Measurements from ENCODE around the gene SDK1.

Gene SDK1

DNA sequence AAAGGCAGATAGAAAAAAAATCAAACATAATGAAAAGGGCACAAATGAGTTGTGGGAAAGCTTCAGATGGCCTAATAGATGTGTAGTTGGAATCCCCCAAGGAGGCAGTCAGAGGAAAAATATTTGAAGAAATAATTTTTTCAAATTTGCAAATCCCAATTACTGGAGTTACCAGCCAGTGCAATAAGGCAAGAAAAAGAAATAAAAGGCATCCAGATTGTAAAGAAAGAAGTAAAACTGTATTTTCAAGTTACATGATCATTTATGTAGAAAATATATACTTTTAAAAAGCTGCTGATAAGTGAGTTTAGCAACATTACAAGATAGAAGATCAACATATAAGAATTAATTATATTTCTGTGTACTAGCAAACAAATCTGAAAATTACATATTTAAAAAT lies 329.0 kb downstream of the SDK1 start:
- Histone ChIP-seq H3K4me3 (ENCODE audit: low read depth, low read length) (no peak overlapping the region), H3K9me3 (no peaks in the 10 kb centered on the region), H3K36me3 (no peaks in the 10 kb centered on the region), H3K27me3 (no peaks in the 10 kb centered on the region), H3K4me1 (no peaks in the 10 kb centered on the region)
- DNase-seq: no peak
- TF ChIP-seq, protein P1, sequence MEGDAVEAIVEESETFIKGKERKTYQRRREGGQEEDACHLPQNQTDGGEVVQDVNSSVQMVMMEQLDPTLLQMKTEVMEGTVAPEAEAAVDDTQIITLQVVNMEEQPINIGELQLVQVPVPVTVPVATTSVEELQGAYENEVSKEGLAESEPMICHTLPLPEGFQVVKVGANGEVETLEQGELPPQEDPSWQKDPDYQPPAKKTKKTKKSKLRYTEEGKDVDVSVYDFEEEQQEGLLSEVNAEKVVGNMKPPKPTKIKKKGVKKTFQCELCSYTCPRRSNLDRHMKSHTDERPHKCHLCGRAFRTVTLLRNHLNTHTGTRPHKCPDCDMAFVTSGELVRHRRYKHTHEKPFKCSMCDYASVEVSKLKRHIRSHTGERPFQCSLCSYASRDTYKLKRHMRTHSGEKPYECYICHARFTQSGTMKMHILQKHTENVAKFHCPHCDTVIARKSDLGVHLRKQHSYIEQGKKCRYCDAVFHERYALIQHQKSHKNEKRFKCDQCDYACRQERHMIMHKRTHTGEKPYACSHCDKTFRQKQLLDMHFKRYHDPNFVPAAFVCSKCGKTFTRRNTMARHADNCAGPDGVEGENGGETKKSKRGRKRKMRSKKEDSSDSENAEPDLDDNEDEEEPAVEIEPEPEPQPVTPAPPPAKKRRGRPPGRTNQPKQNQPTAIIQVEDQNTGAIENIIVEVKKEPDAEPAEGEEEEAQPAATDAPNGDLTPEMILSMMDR (IDR thresholded peaks at IDR 0.05; ENCODE audit: low read depth, low read length): no peak

DNA sequence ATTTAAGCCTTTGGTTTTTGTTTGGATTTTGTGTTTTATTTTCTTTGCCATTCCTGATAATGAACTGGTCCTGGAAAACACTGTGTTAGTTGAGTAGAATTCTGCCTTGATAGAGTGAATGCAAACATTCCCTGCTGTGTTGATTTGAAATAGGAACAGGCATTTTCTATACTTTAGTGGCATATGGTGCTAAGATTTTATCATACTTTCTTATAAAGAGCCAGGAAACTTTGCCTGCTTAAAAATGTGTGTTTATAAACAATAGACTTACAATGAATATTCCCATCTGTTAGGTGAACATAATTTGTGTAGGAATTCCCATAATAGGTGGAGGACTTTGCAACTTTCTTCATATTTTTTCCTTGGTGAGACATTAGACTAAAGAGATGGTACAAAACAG lies 333.3 kb downstream of the SDK1 start:
- TF ChIP-seq, protein P1 (IDR thresholded peaks at IDR 0.05; ENCODE audit: low read depth, low read length): no peak
- Histone ChIP-seq H3K27me3 (no peaks in the 10 kb centered on the region), H3K4me3 (ENCODE audit: low read depth, low read length) (no peak overlapping the region), H3K4me1 (no peaks in the 10 kb centered on the region), H3K36me3 (no peaks in the 10 kb centered on the region), H3K9me3 (no peaks in the 10 kb centered on the region)
- no peak for DNase-seq

DNA sequence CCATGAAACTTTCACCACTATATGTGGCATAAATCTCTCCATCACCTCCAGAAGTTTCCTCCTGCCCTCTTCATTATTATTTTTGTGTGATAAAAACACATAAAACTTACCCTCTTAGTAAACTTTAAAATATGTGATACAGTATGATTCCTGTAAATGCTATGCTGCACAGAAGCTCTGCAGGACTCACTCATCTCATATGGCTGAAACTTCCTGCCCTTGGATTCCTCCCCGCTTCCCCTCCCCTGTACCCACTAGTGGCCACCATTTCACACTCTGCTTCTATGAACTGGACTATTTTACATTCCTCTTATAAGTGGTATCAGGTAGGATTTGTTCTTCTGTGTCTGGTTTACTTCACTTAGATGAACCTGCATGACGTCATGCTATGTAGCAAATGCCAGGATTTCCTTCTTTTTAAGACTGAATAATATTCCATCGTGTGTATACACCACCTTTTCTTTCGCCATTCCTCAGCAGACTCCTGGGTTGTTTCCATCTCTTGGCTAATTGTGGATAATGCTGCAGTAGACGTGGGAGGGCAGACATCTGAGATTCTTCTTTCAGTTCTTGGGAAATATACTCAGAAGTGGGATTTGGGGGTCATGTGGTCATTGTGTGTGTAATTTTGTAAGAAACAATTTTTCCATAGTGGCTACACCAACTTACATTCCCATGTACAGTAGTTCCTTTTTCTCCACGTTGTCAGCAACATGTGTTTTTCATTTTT lies 335.2 kb downstream of the SDK1 start:
- Histone ChIP-seq H3K27me3 (no peaks in the 10 kb centered on the region), H3K4me1 (no peaks in the 10 kb centered on the region), H3K9me3 (no peaks in the 10 kb centered on the region), H3K36me3 (no peaks in the 10 kb centered on the region), H3K4me3 (ENCODE audit: low read depth, low read length) (no peak overlapping the region)
- TF ChIP-seq, protein P1 (IDR thresholded peaks at IDR 0.05; ENCODE audit: low read depth, low read length): no peak
- no peak for DNase-seq

DNA sequence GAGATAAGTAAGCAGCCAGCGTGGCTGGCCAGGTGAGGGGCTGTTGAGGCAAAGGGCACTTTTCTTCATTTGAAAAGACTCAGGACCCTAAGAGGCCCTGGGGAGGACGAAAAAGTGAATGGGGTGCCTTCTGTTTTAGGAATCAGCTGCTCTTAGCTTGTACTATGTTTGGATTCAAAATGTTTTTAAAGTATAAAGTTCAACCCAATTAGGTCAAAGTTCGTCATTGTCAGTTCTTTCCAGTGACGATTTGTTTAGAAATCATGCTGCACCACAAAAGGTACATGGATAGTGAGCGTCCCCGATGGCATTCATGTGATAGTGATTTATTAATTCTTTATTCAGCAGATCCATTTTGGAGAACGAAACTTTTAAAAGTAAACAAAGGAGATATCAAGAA lies 338.2 kb downstream of the SDK1 start:
- Histone ChIP-seq H3K4me1 (no peaks in the 10 kb centered on the region), H3K4me3 (ENCODE audit: low read depth, low read length) (no peak overlapping the region), H3K9me3 (no peaks in the 10 kb centered on the region), H3K36me3 (no peaks in the 10 kb centered on the region), H3K27me3 (no peaks in the 10 kb centered on the region)
- TF ChIP-seq, protein P1 (IDR thresholded peaks at IDR 0.05; ENCODE audit: low read depth, low read length): no peak
- DNase-seq: no peak

DNA sequence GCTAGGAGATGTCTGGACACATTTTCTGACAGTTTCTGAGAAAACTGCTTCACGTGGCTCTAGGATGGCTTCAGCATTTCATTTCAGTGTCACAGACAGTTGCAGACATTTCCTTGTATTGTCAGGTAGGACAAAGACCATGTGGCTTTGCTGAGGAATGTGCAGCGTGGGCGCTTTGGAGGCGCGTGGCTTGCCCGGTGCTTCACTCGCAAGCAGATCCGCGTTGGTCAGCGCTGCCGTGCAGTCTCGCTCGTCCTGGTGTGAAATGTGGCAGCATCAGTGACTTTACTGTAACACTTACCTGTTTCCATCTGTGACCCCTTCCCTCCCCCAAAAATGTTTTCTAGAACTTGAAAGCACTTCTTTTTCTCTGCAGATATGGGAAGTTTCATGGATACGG lies 340.5 kb downstream of the SDK1 start:
- no peaks in the 10 kb centered on the region for H3K9me3 ChIP-seq
- no peaks in the 10 kb centered on the region for H3K36me3 ChIP-seq
- H3K4me3 ChIP-seq (ENCODE audit: low read depth, low read length): no peak overlapping the region
- TF ChIP-seq, protein P1 (IDR thresholded peaks at IDR 0.05; ENCODE audit: low read depth, low read length): no peak
- no peaks in the 10 kb centered on the region for H3K4me1 ChIP-seq
- no peaks in the 10 kb centered on the region for H3K27me3 ChIP-seq
- DNase-seq: no peak

DNA sequence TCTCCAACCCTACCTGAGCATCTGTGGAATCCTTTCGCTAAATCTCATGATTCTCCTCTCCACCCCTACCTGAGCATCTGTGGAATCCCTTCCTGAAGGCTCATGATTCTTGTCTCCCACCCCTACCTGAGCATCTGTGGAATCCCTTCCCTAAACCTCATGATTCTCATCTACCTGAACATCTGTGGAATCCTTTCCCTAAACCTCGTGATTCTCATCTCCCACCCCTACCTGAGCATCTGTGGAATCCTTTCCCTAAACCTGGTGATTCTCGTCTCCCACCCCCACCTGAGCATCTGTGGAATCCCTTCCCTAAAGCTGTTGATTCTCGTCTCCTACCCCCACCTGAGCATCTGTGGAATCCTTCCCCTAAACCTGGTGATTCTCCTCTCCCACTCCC lies 342.0 kb downstream of the SDK1 start:
- Histone ChIP-seq H3K4me1 (no peaks in the 10 kb centered on the region), H3K9me3 (no peaks in the 10 kb centered on the region)
- TF ChIP-seq, protein P1 (IDR thresholded peaks at IDR 0.05; ENCODE audit: low read depth, low read length): no peak

More for the DNA sequence above, 342.0 kb downstream of the SDK1 start:
- H3K4me3 ChIP-seq (ENCODE audit: low read depth, low read length): no peak overlapping the region
- no peaks in the 10 kb centered on the region for H3K36me3 ChIP-seq
- no peaks in the 10 kb centered on the region for H3K27me3 ChIP-seq
- DNase-seq: no peak
